ENCODE data around the gene OR5H2. TPM values are rescaled to one million over a fixed set of nuclear protein-coding genes. Genes with fewer than 3 reads are reported as not detected.

Gene OR5H2
- total and polyA plus RNA-seq, 9 donors, result not detected

DNA sequence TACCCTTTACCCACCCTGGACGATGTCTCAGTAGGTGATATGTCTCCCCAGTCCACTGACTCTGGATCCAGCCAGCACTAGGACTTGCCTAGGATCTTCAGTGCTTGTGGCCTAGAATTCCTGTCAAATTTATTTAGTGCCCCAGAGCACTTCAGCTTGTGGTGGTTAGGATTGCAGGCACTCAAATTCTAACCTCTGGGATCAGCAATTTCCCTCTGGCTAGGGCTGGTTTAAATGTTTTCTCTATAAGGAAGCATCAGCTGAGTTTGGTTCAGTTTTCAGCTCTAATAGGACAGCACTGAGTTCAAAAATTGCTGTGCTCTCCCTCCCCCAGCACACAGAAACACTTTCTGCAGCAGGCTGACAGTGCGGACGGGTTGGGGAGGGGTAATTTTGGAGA, 10.2 kb upstream of the OR5H2 start:
- DNase-seq, result no peak
- WGBS (ENCODE audit: insufficient coverage), result 100% methylated on average over 1 of the region's 3 CpGs
- no peaks in the 10 kb centered on the region for H3K4me1 ChIP-seq (ENCODE audit: control insufficient read depth, insufficient read depth, low read length)

DNA sequence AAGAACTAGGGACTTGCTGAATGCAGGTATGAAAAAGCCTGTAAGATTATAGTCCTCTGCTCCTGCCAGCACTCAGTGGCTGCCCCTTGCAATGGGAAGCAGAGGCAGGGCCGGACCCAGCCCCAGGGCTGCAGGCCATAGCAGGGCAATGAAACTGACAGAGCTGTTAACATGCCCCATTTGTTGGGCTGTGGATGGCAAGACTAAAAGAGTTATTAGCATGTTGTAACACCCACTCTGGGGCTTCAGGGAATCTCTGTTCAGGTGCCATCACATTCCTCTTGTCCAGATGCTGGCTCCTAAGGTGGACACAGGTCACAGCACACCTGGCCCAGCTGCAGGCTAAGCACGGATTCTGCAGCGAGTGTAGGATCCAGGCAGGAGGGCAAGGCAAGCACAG, 7.4 kb upstream of the OR5H2 start:
- 77% methylated on average over 3 of the region's 3 CpGs for WGBS (ENCODE audit: insufficient coverage)

More for the DNA sequence above, 10.2 kb upstream of the OR5H2 start:
- H3K27ac ChIP-seq (ENCODE audit: low read length), result no peak overlapping the region
- no peaks in the 10 kb centered on the region for H3K36me3 ChIP-seq (ENCODE audit: control insufficient read depth, insufficient read depth, low read length)
- peaks cover 10% of the 10 kb centered on the region for H3K9me3 ChIP-seq (replicated peaks; ENCODE audit: control insufficient read depth, low read depth, low read length)
- H3K27me3 ChIP-seq (ENCODE audit: control insufficient read depth, insufficient read depth, low read length), result no peaks in the 10 kb centered on the region
- no peak overlapping the region for H3K4me3 ChIP-seq (ENCODE audit: low read length)

DNA sequence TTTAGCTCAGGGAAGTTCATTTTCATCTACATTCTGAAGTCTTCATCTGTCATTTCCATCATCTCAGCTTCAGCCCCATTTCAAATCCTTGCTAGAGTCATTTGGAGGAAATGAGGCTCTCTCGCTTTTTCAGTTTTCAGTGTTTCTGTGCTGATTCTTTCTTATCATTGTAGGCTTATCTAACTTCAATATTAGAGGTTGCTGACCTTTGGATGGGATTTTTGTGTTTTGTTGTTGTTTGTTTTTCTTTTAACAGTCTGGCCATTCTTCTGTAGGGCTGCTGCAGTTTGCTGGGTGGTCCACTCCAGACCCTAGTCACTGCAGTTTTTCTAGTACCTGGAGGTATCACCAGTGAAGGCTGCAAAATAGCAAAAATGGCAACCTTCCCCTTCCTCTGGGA, 8.6 kb downstream of the OR5H2 start:
- Histone ChIP-seq H3K27ac (ENCODE audit: low read length) (no peak overlapping the region), H3K4me3 (ENCODE audit: low read length) (no peak overlapping the region), H3K4me1 (ENCODE audit: control insufficient read depth, insufficient read depth, low read length) (no peaks in the 10 kb centered on the region), H3K36me3 (ENCODE audit: control insufficient read depth, insufficient read depth, low read length) (no peaks in the 10 kb centered on the region), H3K9me3 (replicated peaks; ENCODE audit: control insufficient read depth, low read depth, low read length) (peaks cover 9% of the 10 kb centered on the region), H3K27me3 (ENCODE audit: control insufficient read depth, insufficient read depth, low read length) (no peaks in the 10 kb centered on the region)
- WGBS (ENCODE audit: insufficient coverage), result no CpG with 5 or more reads among the region's 1 CpG
- DNase-seq, result no peak

More for the DNA sequence above, 7.4 kb upstream of the OR5H2 start:
- Histone ChIP-seq H3K9me3 (replicated peaks; ENCODE audit: control insufficient read depth, low read depth, low read length) (peaks cover 10% of the 10 kb centered on the region), H3K27ac (ENCODE audit: low read length) (no peak overlapping the region), H3K27me3 (ENCODE audit: control insufficient read depth, insufficient read depth, low read length) (no peaks in the 10 kb centered on the region), H3K4me3 (ENCODE audit: low read length) (no peak overlapping the region), H3K36me3 (ENCODE audit: control insufficient read depth, insufficient read depth, low read length) (no peaks in the 10 kb centered on the region), H3K4me1 (ENCODE audit: control insufficient read depth, insufficient read depth, low read length) (no peaks in the 10 kb centered on the region)
- DNase-seq, result no peak

DNA sequence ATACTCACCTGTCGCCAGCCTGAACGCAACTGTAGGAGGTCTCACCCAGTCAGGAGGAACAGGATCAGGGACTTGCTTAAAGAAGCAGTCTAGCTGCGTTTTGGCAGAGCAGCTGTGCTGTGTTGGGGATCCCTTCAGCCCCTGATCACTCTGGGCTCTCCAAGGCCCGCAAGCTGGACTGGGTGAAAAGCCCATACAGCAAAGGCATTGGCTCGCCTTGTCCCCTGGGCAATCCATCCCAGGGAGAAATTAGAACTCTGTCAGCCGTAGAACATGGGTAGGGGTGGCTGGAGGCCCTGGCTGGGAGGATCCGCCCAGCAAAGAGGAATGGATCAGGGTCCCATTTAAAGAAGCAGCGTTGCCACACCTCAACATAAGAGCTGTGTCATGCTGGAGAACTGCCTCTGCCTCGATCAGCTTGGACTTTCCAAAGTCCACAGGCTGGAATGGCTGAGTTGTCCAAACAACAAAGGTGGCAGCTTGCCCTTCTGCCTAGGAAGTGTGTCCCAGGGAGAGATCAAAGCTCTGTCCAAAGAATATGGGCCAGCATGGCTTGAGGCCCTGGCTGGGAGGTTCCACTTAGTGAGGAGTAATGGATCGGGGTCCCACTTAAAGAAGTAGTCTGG, 9.1 kb downstream of the OR5H2 start:
- DNase-seq, result no peak
- Histone ChIP-seq H3K4me3 (ENCODE audit: low read length) (no peak overlapping the region), H3K36me3 (ENCODE audit: control insufficient read depth, insufficient read depth, low read length) (no peaks in the 10 kb centered on the region), H3K9me3 (replicated peaks; ENCODE audit: control insufficient read depth, low read depth, low read length) (peaks cover 10% of the 10 kb centered on the region), H3K27me3 (ENCODE audit: control insufficient read depth, insufficient read depth, low read length) (no peaks in the 10 kb centered on the region), H3K4me1 (ENCODE audit: control insufficient read depth, insufficient read depth, low read length) (no peaks in the 10 kb centered on the region), H3K27ac (ENCODE audit: low read length) (no peak overlapping the region)
- WGBS (ENCODE audit: insufficient coverage), result 85% methylated on average over 8 of the region's 10 CpGs

DNA sequence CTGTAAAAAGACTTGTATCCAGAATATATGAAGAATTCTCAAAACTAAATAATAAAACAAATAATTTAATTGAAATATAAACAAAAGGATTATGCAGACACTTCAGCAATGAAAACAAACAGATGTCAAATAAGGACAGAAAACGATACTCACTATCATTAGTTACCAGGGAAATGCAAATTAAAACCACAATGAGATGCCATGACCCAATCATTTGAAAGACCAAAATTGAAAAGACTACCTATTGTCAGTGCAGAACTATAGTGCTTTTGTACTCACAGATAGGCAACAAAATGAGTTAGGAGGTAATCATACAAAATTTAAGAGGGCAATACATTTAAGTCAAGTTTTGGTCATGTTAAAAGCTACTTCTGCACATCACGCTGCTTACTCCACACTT, 39.8 kb downstream of the OR5H2 start:
- DNase-seq, result no peak
- no CpG with 5 or more reads among the region's 2 CpGs for WGBS (ENCODE audit: insufficient coverage)
- no peaks in the 10 kb centered on the region for H3K9me3 ChIP-seq (replicated peaks; ENCODE audit: control insufficient read depth, low read depth, low read length)
- no peak overlapping the region for H3K27ac ChIP-seq (ENCODE audit: low read length)
- H3K4me3 ChIP-seq (ENCODE audit: low read length), result no peak overlapping the region
- H3K36me3 ChIP-seq (ENCODE audit: control insufficient read depth, insufficient read depth, low read length), result no peaks in the 10 kb centered on the region
- H3K4me1 ChIP-seq (ENCODE audit: control insufficient read depth, insufficient read depth, low read length), result no peaks in the 10 kb centered on the region
- no peaks in the 10 kb centered on the region for H3K27me3 ChIP-seq (ENCODE audit: control insufficient read depth, insufficient read depth, low read length)

DNA sequence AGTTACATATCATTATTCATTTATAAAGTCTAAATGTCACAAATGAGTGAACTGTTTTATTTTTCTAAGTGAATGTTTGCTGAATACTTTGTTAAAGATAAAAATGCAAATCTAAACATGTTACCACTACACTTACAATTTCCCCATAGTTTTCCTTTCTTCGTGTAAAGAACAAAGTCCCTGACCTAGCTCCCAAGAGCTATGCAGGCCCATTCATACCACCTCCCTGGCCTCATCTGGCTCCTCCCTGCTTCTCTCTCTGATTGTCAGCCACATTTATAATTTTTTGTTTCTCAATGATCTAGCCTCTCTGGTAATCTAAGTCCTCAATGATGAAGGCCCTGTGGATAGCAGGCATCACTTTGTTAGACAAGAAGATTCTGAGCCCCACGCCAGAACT, 40.4 kb downstream of the OR5H2 start:
- Histone ChIP-seq H3K9me3 (replicated peaks; ENCODE audit: control insufficient read depth, low read depth, low read length) (no peaks in the 10 kb centered on the region), H3K27ac (ENCODE audit: low read length) (no peak overlapping the region), H3K4me1 (ENCODE audit: control insufficient read depth, insufficient read depth, low read length) (no peaks in the 10 kb centered on the region), H3K4me3 (ENCODE audit: low read length) (no peak overlapping the region), H3K36me3 (ENCODE audit: control insufficient read depth, insufficient read depth, low read length) (no peaks in the 10 kb centered on the region), H3K27me3 (ENCODE audit: control insufficient read depth, insufficient read depth, low read length) (no peaks in the 10 kb centered on the region)
- WGBS (ENCODE audit: insufficient coverage), result 67% methylated on average over 1 of the region's 2 CpGs
- DNase-seq, result no peak

DNA sequence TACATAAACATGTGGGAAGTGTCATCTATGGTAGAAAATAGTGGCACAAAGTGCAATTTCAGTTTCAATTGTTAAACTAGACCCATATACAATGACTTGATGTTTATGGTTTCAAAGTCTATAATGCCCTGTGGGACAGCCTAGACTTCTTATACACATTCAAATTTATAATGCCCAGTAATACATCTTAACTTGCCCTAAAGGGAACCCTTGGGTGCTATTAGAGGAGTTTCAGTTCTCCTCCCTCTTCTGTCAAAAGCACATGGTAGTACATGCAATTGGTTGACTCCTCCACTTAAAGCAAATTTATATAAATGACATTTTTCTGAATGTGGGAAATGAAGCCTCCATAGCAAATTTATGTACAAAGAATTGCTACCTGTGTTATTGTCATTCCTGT, 41.1 kb downstream of the OR5H2 start:
- Histone ChIP-seq H3K4me3 (ENCODE audit: low read length) (no peak overlapping the region), H3K9me3 (replicated peaks; ENCODE audit: control insufficient read depth, low read depth, low read length) (no peaks in the 10 kb centered on the region), H3K36me3 (ENCODE audit: control insufficient read depth, insufficient read depth, low read length) (no peaks in the 10 kb centered on the region), H3K27ac (ENCODE audit: low read length) (no peak overlapping the region), H3K4me1 (ENCODE audit: control insufficient read depth, insufficient read depth, low read length) (no peaks in the 10 kb centered on the region), H3K27me3 (ENCODE audit: control insufficient read depth, insufficient read depth, low read length) (no peaks in the 10 kb centered on the region)
- DNase-seq, result no peak

DNA sequence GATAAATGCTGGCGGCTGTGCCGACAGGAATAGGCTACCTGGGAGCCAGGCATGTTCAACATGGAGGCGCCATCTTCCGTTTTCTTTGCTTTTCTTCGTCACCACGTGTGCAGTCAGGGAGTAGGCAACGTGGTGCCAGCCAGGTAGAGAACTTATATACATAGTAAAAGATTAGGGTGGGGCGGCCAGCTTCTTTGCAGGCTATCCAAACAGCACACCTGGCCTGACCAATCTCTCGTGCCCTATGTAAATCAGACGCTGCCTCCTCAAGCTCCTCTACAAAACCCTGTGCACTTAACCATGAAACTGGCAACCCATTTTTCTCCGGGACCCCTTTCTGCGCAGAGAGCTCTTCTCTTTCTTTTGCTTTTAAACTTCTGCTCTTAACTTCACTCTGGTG, 42.8 kb downstream of the OR5H2 start:
- Histone ChIP-seq H3K27ac (ENCODE audit: low read length) (no peak overlapping the region), H3K4me3 (ENCODE audit: low read length) (no peak overlapping the region), H3K36me3 (ENCODE audit: control insufficient read depth, insufficient read depth, low read length) (no peaks in the 10 kb centered on the region), H3K27me3 (ENCODE audit: control insufficient read depth, insufficient read depth, low read length) (no peaks in the 10 kb centered on the region), H3K4me1 (ENCODE audit: control insufficient read depth, insufficient read depth, low read length) (no peaks in the 10 kb centered on the region), H3K9me3 (replicated peaks; ENCODE audit: control insufficient read depth, low read depth, low read length) (no peaks in the 10 kb centered on the region)
- 93% methylated on average over 7 of the region's 12 CpGs for WGBS (ENCODE audit: insufficient coverage)
- DNase-seq, result no peak

DNA sequence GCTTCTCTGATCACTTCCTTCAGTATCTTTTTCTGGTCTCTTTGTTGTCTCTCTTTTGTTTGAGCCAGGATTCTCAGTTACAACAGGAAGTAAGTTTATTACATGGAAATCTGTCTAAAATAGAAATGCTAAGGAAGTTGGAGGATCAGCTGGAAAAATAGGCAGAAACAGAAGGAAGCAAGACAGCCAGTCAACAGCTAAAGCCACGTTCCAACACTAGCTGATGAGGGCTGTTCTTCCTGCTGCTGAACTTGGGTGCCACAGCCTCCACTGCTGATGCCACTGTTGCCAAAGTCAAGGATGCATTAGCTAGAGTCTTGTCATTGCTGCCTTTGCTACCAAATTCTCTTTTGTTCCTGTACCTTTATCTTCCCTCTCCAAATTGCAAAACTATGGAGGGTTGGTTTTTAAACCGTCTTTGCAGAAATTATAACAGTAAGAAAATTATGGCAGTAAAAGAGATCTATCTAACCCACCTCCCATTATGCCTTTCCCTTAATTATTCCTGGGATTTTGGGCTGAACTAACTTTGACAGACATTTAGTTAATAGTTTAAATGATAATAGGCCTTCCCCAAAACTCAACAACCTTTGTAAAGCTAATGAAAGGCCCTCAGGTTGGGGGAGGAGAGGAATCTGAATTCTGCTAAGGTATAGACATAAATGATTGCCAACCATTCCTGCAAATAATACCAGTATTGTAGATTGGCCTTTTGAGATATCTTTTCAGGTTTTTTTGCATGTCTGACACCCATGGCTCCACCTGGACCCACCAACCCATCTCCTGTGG, 44.0 kb downstream of the OR5H2 start:
- Histone ChIP-seq H3K36me3 (ENCODE audit: control insufficient read depth, insufficient read depth, low read length) (no peaks in the 10 kb centered on the region), H3K4me3 (ENCODE audit: low read length) (no peak overlapping the region), H3K27ac (ENCODE audit: low read length) (no peak overlapping the region), H3K9me3 (replicated peaks; ENCODE audit: control insufficient read depth, low read depth, low read length) (no peaks in the 10 kb centered on the region), H3K27me3 (ENCODE audit: control insufficient read depth, insufficient read depth, low read length) (no peaks in the 10 kb centered on the region), H3K4me1 (ENCODE audit: control insufficient read depth, insufficient read depth, low read length) (no peaks in the 10 kb centered on the region)
- DNase-seq, result peak; percentile 10
- 10% methylated on average over 1 of the region's 2 CpGs for WGBS (ENCODE audit: insufficient coverage)

DNA sequence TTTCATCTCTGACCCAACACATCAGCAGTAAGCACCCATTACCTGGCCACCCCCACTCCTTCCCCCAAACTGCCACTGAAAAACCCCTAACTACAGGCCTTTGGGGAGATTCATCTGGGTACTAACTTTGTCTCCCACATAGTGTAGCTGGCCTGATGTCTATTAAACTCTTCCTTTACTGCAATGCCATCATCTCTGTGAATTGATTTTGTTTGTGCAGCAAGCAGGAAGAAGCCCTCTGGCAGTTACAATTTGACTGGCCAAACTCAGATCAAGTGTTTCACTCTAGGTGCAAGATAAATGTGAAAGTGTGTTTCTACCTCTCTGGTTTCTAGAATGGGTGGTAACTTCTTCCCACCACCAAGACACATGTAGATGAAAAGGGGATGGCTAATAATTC, 44.6 kb downstream of the OR5H2 start:
- no peak for DNase-seq
- Histone ChIP-seq H3K4me3 (ENCODE audit: low read length) (no peak overlapping the region), H3K27ac (ENCODE audit: low read length) (no peak overlapping the region), H3K36me3 (ENCODE audit: control insufficient read depth, insufficient read depth, low read length) (no peaks in the 10 kb centered on the region), H3K9me3 (replicated peaks; ENCODE audit: control insufficient read depth, low read depth, low read length) (no peaks in the 10 kb centered on the region), H3K27me3 (ENCODE audit: control insufficient read depth, insufficient read depth, low read length) (no peaks in the 10 kb centered on the region), H3K4me1 (ENCODE audit: control insufficient read depth, insufficient read depth, low read length) (no peaks in the 10 kb centered on the region)
